ENCODE results near the gene RBMS1. TPM values are rescaled to one million over a fixed set of nuclear protein-coding genes. Genes with fewer than 3 reads are reported as not detected.
A peak's percentile ranks its signal among the peaks of the same experiment; 100 is the strongest.

The RBMS1 gene
- total and polyA plus RNA-seq, 8 donors = 91.7 to 133 (median 119) TPM

DNA sequence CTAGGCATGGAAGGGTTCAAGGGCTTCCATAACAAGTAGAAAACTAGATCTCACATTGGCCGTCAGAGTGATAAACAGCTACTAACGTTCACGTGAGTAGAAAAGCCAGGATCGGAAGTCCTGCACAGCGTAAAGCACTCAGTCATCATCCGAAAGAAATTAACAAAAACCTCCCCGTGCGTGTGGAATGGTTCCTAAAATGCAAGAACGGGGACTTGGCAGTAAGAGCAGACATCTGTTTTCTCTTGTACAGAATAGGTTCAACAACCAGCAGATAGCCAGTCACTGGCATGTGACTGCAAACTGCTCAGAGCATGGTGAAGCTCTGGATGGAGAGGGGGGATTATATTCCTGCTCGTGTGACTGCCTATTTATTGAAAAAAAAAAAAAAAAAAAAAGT is 186.6 kb downstream of the RBMS1 start:
- no peak overlapping the region for H3K4me3 ChIP-seq
- no peaks in the 10 kb centered on the region for H3K9me3 ChIP-seq
- ATAC-seq (no peak), DNase-seq (peak in 2 of 4 donors; percentile 42 to 52)
- H3K27me3 ChIP-seq = no peaks in the 10 kb centered on the region
- H3K36me3 ChIP-seq = peaks cover 0 to 50% of the 10 kb centered on the region in 2 donors
- TF ChIP-seq, protein P1, sequence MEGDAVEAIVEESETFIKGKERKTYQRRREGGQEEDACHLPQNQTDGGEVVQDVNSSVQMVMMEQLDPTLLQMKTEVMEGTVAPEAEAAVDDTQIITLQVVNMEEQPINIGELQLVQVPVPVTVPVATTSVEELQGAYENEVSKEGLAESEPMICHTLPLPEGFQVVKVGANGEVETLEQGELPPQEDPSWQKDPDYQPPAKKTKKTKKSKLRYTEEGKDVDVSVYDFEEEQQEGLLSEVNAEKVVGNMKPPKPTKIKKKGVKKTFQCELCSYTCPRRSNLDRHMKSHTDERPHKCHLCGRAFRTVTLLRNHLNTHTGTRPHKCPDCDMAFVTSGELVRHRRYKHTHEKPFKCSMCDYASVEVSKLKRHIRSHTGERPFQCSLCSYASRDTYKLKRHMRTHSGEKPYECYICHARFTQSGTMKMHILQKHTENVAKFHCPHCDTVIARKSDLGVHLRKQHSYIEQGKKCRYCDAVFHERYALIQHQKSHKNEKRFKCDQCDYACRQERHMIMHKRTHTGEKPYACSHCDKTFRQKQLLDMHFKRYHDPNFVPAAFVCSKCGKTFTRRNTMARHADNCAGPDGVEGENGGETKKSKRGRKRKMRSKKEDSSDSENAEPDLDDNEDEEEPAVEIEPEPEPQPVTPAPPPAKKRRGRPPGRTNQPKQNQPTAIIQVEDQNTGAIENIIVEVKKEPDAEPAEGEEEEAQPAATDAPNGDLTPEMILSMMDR (IDR thresholded peaks at IDR 0.05) = no peak
- intact Hi-C loops (cut with DNase I) = no loop called here
- H3K4me1 ChIP-seq = peaks cover 11 to 24% of the 10 kb centered on the region in 2 donors
- H3K27ac ChIP-seq = peak overlapping the region in 1 of 2 donors; percentile 28

DNA sequence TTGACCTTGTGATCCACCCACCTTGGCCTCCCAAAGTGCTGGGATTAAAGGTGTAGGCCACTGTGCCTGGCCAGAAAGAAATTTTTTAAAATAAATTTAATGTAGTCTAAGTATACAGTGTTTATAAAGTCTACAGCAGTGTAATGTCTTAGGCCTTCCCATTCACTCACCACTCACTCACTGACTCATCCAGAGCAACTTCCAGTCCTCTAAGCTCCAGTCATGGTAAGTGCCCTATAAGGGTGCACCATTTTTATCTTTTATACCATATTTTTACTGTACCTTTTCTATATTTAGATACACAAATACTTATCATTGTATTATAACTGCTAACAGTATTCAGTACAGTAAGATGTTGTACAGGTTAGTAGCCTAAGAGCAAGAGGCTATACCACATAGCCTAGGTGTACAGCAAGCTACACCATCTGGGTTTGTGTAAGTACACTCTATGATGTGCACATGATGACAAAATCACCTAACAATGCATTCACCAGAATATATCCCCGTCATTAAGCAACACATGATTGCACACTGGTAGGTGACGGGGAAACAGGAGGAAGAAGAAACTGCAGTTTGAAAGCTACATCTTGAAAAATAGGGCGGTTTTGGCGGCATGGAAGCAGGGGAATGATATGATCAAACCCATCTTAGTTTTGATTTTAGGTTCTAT is 188.4 kb downstream of the RBMS1 start:
- TF ChIP-seq, protein P1 (IDR thresholded peaks at IDR 0.05) = no peak
- Histone ChIP-seq H3K27ac (peak overlapping the region in 1 of 2 donors; percentile 29), H3K36me3 (peaks cover 0 to 35% of the 10 kb centered on the region in 2 donors), H3K9me3 (no peaks in the 10 kb centered on the region), H3K4me1 (peaks cover 11 to 23% of the 10 kb centered on the region in 2 donors), H3K27me3 (no peaks in the 10 kb centered on the region), H3K4me3 (no peak overlapping the region)
- DNase-seq (no peak), ATAC-seq (no peak)
- intact Hi-C loops (cut with DNase I) = no loop called here

GRCh38 chr2:160303527-160303926 is 190.1 kb downstream of the RBMS1 start:
- peak; percentile 70 for ATAC-seq
- intact Hi-C loops (cut with DNase I) = no loop called here
- Histone ChIP-seq H3K36me3 (peaks cover 0 to 41% of the 10 kb centered on the region in 2 donors), H3K4me3 (no peak overlapping the region), H3K27ac (peak overlapping the region in 1 of 2 donors; percentile 20), H3K9me3 (no peaks in the 10 kb centered on the region), H3K27me3 (no peaks in the 10 kb centered on the region), H3K4me1 (peaks cover 11 to 31% of the 10 kb centered on the region in 2 donors)
- DNase-seq = no peak
- TF ChIP-seq, protein P1 (IDR thresholded peaks at IDR 0.05) = no peak

GRCh38 chr2:160303076-160303475 is 190.5 kb downstream of the RBMS1 start:
- peak overlapping the region in 1 of 2 donors; percentile 20 for H3K27ac ChIP-seq
- peaks cover 0 to 41% of the 10 kb centered on the region in 2 donors for H3K36me3 ChIP-seq
- no peaks in the 10 kb centered on the region for H3K9me3 ChIP-seq
- H3K4me3 ChIP-seq = no peak overlapping the region
- no peak for DNase-seq
- no peak for ATAC-seq
- intact Hi-C loops (cut with DNase I) = no loop called here
- TF ChIP-seq, protein P1 (IDR thresholded peaks at IDR 0.05) = no peak
- peaks cover 11 to 31% of the 10 kb centered on the region in 2 donors for H3K4me1 ChIP-seq
- no peaks in the 10 kb centered on the region for H3K27me3 ChIP-seq

DNA sequence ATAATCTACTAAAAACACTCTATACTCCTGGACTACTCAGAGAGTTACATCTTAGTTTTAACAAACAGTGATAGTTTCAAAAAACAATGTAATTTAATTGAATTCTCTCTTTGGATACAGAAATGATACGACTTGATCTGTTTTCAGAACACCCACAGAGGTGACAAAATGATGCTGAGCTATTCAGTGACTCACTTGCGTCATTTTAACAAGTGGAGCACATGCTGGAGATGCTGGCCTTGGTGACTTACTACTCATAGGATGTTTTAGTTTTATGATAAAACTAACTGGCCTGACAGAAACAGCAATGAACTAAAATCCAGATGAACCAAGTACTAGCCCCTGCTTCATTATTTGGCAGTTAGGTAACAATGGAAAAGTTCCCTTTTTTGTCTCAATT is 192.2 kb downstream of the RBMS1 start:
- Histone ChIP-seq H3K4me1 (peaks cover 11 to 29% of the 10 kb centered on the region in 2 donors), H3K27ac (no peak overlapping the region), H3K27me3 (no peaks in the 10 kb centered on the region), H3K36me3 (peaks cover 0 to 55% of the 10 kb centered on the region in 2 donors), H3K4me3 (no peak overlapping the region), H3K9me3 (no peaks in the 10 kb centered on the region)
- TF ChIP-seq, protein P1 (IDR thresholded peaks at IDR 0.05) = no peak
- ATAC-seq (no peak), DNase-seq (no peak)
- intact Hi-C loops (cut with DNase I) = no loop called here

Measured in left lung (tissue), 10 donors.